HG03196 (cell line): ENCODE data around the gene VPS54.

Source experiments
- ATAC-seq: cut with Tn5 transposase; IDR thresholded peaks from one replicate; pipeline ENCODE4 v1.9.1; 2021; ENCODE audit not compliant: unreplicated experiment

Gene VPS54

GRCh38 chr2:63926815-63927214 is 92.4 kb downstream of the VPS54 start:
- ATAC-seq = no peak

DNA sequence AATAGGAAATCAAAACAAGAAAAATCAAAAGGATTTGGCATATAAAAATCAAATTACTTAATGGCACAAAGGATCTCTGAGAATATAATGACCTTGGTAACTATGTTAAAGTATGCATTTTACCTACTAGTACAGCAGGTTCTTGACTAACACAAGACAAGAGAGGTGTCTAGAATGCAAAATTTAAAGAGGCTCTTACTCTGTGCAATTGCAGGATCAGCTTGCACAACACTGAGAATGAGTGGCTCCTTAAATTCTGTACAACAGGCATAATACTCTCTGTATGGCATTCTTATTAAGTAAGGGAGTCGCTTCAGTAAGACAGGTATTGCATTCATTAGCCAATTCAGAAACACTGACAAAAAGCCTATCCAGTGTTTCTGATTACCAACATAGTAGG is 104.9 kb downstream of the VPS54 start:
- ATAC-seq = no peak

GRCh38 chr2:63903003-63903402 is 116.2 kb downstream of the VPS54 start:
- no peak for ATAC-seq

- ATAC-seq = no peak
These were observed 117.1 kb downstream of the VPS54 start for GRCh38 chr2:63902149-63902548.

GRCh38 chr2:63899639-63900038 is 119.6 kb downstream of the VPS54 start:
- ATAC-seq = no peak

- no peak for ATAC-seq
These were observed 120.4 kb downstream of the VPS54 start for GRCh38 chr2:63898839-63899238.

DNA sequence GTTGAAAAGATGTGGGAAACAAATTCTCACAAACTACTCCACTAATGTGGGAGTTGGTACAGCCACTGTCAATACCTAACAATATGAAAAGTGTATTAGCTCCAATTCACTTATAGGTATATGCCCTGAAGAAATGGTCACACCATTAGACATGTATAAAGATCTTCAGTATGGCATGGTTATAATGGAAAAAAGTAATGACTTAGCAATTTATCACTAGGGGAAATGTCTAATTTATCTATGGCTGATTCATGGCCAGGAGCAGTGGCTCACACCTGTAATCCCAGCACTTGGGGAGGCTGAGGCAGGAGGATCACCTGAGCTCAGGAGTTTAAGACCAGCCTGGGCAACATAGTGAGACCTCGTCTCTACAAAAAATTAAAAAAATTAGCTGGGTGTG is 125.1 kb downstream of the VPS54 start:
- ATAC-seq = no peak

DNA sequence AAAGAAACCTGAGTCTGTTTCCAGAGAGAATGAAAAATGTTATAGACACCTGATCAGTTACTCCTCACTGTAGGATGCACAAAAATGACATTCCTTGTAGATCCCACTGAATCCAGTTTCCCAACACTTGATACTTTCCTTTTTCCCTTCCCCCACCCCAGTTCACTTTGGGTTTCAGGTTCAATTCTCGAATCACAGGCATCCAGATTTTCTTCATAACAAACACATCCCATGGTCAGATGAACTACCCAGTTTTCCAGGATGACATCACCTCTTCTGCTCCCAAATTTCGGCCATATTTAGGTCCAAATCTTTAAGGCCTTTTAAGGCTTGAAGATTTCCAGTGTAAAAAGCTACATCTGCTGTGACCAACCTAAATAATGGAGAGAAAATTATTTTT is 126.1 kb downstream of the VPS54 start:
- no peak for ATAC-seq

GRCh38 chr2:63891488-63892030 is 127.7 kb downstream of the VPS54 start:
- ATAC-seq = no peak

DNA sequence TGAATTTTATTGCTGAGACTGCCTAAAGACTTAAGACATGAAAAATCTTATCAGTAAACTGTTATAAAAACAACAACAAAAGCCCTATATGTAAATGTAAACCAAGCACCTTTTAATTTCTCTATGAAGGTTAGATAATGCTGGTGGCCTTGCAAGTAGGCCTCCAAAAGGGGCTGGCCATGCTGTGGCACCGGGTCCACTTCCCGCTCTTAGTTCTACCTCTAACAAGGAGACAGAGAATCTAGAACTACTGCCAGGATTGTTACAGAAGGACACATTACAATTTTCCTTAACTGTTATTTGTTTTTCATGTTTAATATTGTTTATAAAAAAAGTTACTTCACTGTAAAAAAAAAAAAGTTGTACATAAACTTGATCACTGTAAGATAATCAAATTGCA is 128.6 kb downstream of the VPS54 start:
- no peak for ATAC-seq

DNA sequence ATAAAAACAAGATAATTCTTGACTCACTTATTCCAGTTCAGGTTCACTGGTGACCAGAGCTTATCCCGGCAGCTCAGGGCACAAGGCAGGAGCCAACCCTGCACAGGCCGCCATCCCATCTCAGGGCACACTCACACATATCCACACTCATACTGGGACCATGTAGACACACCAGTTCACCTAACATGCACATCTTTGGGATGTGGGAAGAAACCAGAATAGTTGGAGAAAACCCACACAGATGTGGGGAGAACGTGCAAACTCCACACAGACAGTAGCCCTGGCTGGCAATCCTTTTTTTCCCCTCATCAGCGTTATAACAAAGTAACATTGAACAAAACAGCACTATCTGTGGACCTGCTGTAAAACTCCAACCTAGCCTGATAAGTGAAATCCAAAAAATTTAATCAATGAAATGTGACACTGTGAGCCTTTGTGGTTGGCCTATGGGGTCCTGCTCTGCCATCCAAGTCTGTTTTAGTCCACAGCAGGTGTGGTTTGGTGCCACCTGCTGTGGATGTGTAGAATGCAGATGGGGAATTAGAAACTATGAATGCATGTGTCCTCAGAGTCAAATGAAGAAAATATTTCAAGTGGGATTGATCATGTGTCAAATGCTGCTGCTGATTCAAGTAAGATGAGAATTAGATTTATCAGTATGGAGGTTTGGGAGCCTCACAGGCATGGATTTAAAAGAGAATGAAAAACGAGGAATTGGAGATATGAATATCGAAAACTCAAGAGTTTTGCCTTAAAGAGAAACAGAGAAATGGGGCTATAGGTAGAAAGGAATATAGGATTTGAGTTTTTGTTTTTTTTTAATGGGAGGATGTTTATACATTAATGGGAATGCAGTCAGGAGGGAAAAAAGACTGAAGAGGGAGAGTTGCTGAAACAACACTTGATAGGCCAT is 130.5 kb downstream of the VPS54 start:
- peak; percentile 72 for ATAC-seq

DNA sequence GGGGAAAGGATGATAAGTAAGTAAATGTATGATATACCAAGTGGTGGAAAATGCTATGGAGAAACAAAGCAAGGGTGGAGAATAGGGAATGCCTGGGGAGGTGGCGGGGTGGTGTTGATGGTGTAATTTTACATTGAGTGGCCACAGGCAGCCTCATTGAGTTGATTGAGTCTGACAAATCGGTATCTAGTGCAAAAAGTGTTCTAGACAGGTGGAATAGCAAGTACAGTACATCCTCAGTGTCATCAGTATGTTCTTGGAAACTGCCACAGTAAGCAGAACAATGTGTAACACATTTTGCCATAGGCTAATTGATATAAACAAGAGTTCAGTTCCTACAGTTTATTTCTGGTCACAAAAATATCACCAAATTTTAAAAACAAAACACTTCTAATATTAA is 131.2 kb downstream of the VPS54 start:
- ATAC-seq = no peak

DNA sequence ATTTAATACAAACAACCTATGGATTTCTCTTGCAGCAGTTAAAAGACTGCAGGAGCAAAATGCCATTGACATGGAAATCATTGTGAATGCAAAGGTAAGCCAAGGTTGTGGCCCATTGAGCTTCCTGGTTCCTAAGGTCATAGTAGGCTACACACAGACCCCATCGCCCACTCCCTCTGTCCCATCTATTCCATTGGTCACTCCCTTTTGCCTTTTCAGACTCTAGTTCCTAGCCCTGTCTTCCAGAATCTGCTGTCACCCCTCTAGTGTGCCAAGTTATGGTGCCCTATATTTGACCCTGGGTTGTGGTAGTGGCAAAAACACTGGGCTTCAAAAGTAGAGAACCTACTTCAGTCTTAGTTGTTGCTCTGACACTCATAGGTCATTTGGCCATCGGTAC is 132.8 kb downstream of the VPS54 start:
- ATAC-seq = no peak

DNA sequence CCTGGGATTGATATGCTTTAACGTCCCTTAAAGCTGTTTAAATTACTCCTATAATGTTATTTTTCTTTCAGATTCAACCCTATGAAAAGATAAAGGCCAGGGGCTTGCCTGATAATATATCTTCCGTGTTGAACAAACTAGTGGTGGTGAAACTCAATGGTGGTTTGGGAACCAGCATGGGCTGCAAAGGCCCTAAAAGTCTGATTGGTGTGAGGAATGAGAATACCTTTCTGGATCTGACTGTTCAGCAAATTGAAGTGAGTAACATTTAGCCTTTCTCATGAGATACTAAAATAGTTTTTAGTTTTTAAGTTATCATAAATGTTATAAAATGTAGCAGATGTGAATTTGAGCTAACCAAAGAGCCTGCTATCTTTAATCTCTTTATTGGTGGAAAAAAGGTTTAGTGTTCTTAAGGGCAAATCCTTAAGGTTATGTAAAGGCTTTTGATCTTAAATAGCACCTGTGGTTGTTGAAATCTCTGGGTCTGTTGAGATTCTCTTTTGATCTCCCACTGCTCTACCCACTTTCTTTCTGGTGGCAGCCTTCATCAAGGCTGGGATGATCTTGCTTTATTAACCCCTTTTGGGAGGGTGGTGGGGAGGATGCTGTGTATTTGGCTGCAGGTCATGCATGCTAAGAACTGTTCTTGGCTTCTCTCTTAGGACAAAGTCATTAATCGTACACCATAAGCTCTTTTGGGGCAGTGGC is 136.7 kb downstream of the VPS54 start:
- no peak for ATAC-seq

GRCh38 chr2:63881205-63881604 is 138.0 kb downstream of the VPS54 start:
- no peak for ATAC-seq

- no peak for ATAC-seq
These were observed 138.6 kb downstream of the VPS54 start for GRCh38 chr2:63880625-63881024.

DNA sequence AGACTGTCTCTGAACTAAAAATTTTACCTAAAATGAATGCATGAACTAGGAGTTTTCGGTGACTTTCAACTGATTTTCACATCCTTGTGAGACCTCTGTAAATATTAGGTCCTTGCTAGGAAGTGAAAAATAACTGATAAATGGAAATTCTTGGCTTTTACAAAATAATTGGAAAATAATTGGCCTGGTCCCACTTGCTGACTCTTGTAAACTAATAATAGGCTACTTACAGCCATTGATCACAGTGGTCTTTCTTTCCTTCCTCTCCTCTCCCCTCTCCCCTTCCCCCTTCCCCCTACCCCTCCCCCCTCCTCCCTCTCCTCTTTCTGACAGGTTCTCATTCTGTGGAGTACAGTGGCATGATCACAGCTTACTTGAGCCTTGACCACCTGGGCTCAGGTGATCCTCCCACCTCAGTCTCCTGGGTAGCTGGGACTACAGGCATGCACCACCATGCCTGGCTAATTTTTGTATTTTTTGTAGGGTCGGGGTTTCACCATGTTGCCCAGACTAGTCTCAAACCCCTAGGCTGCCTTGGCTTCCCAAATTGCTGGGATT is 139.3 kb downstream of the VPS54 start:
- ATAC-seq = no peak

- no peak for ATAC-seq
These were observed 140.7 kb downstream of the VPS54 start for GRCh38 chr2:63878486-63878885.

DNA sequence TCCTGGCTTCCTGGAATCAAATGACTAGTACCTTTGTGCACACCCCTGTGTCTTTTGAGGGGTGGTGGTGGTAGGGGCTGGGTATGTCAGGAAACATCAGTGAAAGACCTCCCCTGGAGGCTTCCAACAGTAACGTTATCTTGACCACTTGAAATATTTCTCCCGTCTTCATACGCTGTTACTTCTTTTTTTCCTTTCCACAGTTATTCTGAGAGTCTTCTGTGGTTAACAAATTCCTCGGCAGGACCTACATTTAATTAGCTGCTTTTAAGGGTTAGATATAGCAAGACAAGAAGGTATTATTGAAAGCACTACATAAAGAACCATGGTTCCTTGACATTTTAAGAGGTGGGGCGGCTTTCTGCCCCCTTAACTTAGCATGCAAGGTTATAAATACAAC is 142.9 kb downstream of the VPS54 start:
- ATAC-seq = no peak

- ATAC-seq = no peak
These were observed 143.5 kb downstream of the VPS54 start for GRCh38 chr2:63875559-63876245.

DNA sequence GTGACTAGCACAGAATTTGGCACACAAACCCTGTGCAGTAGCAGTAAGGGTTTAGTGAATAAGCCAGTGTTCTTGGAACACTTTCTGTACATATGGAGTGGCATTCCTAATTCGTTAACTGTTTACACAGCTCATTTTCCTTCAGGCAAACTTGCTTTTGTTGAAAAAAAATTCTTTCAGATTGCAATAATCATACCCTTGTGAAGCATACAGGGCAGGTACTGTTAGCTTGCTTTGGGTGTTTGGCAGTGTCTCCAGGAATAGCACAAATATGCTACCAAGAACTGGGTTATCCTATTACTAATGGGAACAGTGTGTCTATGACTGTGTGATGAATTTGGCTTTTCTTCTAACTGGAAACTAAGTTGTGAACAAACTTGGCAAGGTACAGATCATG is 144.1 kb downstream of the VPS54 start:
- no peak for ATAC-seq
